Measurements from ENCODE around the gene HADH. TPM values are rescaled to one million over a fixed set of nuclear protein-coding genes. Genes with fewer than 3 reads are reported as not detected.

Gene HADH
- total RNA-seq (ENCODE audit: low replicate concordance) = 4.4 and 6.0 TPM in 2 replicates

DNA sequence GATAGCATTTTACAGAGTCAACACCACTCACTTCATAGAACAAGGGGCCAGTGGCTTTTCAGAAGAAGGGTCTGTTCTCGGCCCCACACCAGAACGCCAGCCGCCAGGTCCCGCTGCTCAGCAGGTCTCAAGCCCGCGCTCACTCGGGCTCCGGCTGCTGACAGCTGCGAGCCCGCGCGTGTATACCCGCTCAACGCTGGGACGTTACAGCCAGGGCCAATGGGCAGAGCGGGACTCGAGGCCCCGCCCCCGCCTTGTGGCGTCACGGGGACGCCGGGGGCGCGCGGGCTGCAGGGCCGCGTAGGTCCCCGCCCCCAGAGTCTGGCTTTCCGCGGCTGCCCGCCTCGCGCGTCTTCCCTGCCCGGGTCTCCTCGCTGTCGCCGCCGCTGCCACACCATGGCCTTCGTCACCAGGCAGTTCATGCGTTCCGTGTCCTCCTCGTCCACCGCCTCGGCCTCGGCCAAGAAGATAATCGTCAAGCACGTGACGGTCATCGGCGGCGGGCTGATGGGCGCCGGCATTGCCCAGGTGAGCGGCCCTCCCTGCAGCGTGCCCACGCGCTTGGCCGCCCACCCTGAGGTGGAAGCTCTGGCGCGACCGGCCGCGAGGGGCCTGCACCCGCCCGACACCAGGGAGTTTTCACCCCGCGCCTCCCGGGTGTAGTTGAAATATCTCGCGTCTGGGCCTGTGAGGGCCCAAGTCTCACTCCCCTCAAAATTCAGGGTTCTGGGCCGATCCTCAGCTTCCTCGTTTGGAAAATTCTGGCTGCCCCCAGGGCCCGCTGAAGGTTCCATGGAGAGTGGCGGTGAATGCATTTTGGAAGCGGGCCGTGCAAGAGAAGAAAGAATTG is at the start of gene HADH:
HADH (plus strand) TSS at position 353 of the 850 bp plus-strand sequence; CDS start at position 397, 44 bp downstream.

Other genes starting within 250 kb of the HADH start
- 83.4 and 98.9 TPM in 2 replicates for gene SGMS2, start 165.0 kb upstream of the HADH start, total RNA-seq (ENCODE audit: low replicate concordance)
- gene CYP2U1, start 58.3 kb upstream of the HADH start, total RNA-seq (ENCODE audit: low replicate concordance) = 4.0 and 21.3 TPM in 2 replicates
- gene LEF1, start 179.0 kb downstream of the HADH start, total RNA-seq (ENCODE audit: low replicate concordance) = not detected in 2 replicates

All from smooth muscle cell of the coronary artery (primary cell).